ENCODE measurements around the gene CRACR2A. TPM values are rescaled to one million over a fixed set of nuclear protein-coding genes. Genes with fewer than 3 reads are reported as not detected.

Gene CRACR2A
- total RNA-seq, 6 experiments from 2014 or later = 0.43 to 1.5 (median 0.91) TPM

GRCh38 chr12:3713483-3713882, 39.4 kb downstream of the CRACR2A start:
- intact Hi-C loops (cut with DNase I) = no loop called here
- WGBS (ENCODE audit: insufficient coverage, low coverage, low lambda C conversion rate, missing lambda C conversion rate) = 74% methylated on average over 4 of the region's 4 CpGs

GRCh38 chr12:3712209-3712992, 40.5 kb downstream of the CRACR2A start:
- Histone ChIP-seq H3K27me3 (no peaks in the 10 kb centered on the region), H3K4me1 (no peaks in the 10 kb centered on the region), H3K36me3 (no peaks in the 10 kb centered on the region), H3K27ac (no peak overlapping the region), H3K9me3 (no peaks in the 10 kb centered on the region), H3K4me3 (no peak overlapping the region)
- DNase-seq (no peak), ATAC-seq (peak in 1 of 4 donors; percentile 28)
- intact Hi-C loops (cut with DNase I) = no loop called here
- WGBS (ENCODE audit: insufficient coverage, low coverage, low lambda C conversion rate, missing lambda C conversion rate) = 95% methylated on average over 2 of the region's 3 CpGs
- TF ChIP-seq CTCF (IDR thresholded peaks at IDR 0.05) (no peak), POLR2A (IDR thresholded peaks at IDR 0.05) (no peak)

More at GRCh38 chr12:3713483-3713882, 39.4 kb downstream of the CRACR2A start:
- Histone ChIP-seq H3K36me3 (no peaks in the 10 kb centered on the region), H3K4me1 (no peaks in the 10 kb centered on the region), H3K4me3 (no peak overlapping the region), H3K27ac (no peak overlapping the region), H3K27me3 (no peaks in the 10 kb centered on the region), H3K9me3 (no peaks in the 10 kb centered on the region)
- TF ChIP-seq POLR2A (IDR thresholded peaks at IDR 0.05) (no peak), CTCF (IDR thresholded peaks at IDR 0.05) (no peak)
- DNase-seq (no peak), ATAC-seq (no peak)

GRCh38 chr12:3705354-3705675, 47.6 kb downstream of the CRACR2A start:
- DNase-seq (no peak), ATAC-seq (no peak)
- no peaks in the 10 kb centered on the region for H3K36me3 ChIP-seq
- no peak overlapping the region for H3K27ac ChIP-seq
- 88% methylated on average over 4 of the region's 4 CpGs for WGBS (ENCODE audit: insufficient coverage, low coverage, low lambda C conversion rate, missing lambda C conversion rate)
- H3K4me3 ChIP-seq = no peak overlapping the region
- intact Hi-C loops (cut with DNase I) = no loop called here
- TF ChIP-seq POLR2A (IDR thresholded peaks at IDR 0.05) = no peak
- TF ChIP-seq CTCF (IDR thresholded peaks at IDR 0.05) = no peak
- H3K9me3 ChIP-seq = no peaks in the 10 kb centered on the region
- H3K27me3 ChIP-seq = no peaks in the 10 kb centered on the region
- no peaks in the 10 kb centered on the region for H3K4me1 ChIP-seq

GRCh38 chr12:3704512-3705353, 48.2 kb downstream of the CRACR2A start:
- TF ChIP-seq POLR2A (IDR thresholded peaks at IDR 0.05) (no peak), CTCF (IDR thresholded peaks at IDR 0.05) (no peak)
- 37% methylated on average over 4 of the region's 4 CpGs for WGBS (ENCODE audit: insufficient coverage, low coverage, low lambda C conversion rate, missing lambda C conversion rate)
- H3K4me1 ChIP-seq = no peaks in the 10 kb centered on the region
- DNase-seq = no peak
- intact Hi-C loops (cut with DNase I) = no loop called here
- no peaks in the 10 kb centered on the region for H3K36me3 ChIP-seq
- H3K27me3 ChIP-seq = no peaks in the 10 kb centered on the region
- H3K27ac ChIP-seq = peak overlapping the region in 2 of 3 donors; percentile 1 to 61
- ATAC-seq = peak; percentile 49 to 58 (median 52)
- H3K4me3 ChIP-seq = no peak overlapping the region
- H3K9me3 ChIP-seq = no peaks in the 10 kb centered on the region

All from right lobe of liver (tissue), 6 donors.